HG02840 (cell line): ENCODE data around the gene MMRN1.

Experiments
- ATAC-seq: cut with Tn5 transposase; IDR thresholded peaks from one replicate; pipeline ENCODE4 v1.9.1; 2021; ENCODE audit warnings: mild to moderate bottlenecking, moderate library complexity, moderate number of reproducible peaks; ENCODE audit not compliant: unreplicated experiment, low FRiP score

Gene MMRN1

GRCh38 chr4:89995006-89995405 lies 100.4 kb downstream of the MMRN1 start:
- ATAC-seq: no peak

- no peak for ATAC-seq
Measured at GRCh38 chr4:89995814-89996213, 101.2 kb downstream of the MMRN1 start.

- ATAC-seq: no peak
Measured at GRCh38 chr4:89997171-89997704, 102.6 kb downstream of the MMRN1 start.

- ATAC-seq: no peak
Measured at GRCh38 chr4:89998469-89999011, 103.9 kb downstream of the MMRN1 start.

GRCh38 chr4:90001023-90001422 lies 106.4 kb downstream of the MMRN1 start:
- no peak for ATAC-seq

- ATAC-seq: no peak
Measured at GRCh38 chr4:90002441-90003062, 107.9 kb downstream of the MMRN1 start.
